ENCODE data around the gene NRROS.

NRROS gene

DNA sequence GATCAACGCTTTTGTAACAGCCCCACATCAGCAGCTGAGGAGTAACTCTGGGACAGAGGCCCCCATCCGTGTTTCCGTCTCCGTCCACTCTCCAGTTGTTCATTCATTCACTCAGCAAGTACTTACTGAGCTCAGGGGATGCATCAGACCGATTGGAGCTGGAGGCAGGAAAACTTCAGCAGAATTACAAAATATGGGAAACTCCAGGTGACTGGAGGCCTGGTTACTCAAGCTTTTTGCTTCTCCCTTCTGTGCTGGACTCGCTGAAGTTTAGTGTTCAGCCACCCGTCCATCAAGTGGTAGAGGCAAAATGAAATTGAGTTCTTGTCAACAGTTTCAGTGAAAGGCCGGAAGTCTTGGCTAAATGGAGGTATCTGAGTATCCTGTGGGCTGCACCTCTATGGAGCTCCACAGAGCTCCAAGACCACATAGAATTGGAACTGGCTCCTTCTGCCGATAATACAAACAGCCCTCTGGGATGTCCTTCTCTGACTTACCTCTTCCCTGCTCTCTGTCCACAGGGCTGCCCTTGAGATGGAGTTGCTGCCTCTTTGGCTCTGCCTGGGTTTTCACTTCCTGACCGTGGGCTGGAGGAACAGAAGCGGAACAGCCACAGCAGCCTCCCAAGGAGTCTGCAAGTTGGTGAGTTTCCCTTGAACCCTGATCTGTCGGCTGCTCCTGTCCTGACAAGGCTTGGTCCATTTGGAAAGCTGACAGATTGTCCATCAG is 14.7 kb downstream of the NRROS start:
- peaks cover under 1% of the 10 kb centered on the region for H3K4me1 ChIP-seq (ENCODE audit: control insufficient read depth, insufficient read depth, low read length)
- H3K9me3 ChIP-seq (ENCODE audit: control insufficient read depth, insufficient read depth, low read length) = no peaks in the 10 kb centered on the region
- H3K9ac ChIP-seq (ENCODE audit: low read depth, low read length) = no peak overlapping the region
- H3K36me3 ChIP-seq (ENCODE audit: control insufficient read depth, insufficient read depth, low read length) = no peaks in the 10 kb centered on the region
- H3K27me3 ChIP-seq (ENCODE audit: control insufficient read depth, insufficient read depth, low read length) = no peaks in the 10 kb centered on the region
- no peak overlapping the region for H3K4me3 ChIP-seq (ENCODE audit: low read depth, low read length)

DNA sequence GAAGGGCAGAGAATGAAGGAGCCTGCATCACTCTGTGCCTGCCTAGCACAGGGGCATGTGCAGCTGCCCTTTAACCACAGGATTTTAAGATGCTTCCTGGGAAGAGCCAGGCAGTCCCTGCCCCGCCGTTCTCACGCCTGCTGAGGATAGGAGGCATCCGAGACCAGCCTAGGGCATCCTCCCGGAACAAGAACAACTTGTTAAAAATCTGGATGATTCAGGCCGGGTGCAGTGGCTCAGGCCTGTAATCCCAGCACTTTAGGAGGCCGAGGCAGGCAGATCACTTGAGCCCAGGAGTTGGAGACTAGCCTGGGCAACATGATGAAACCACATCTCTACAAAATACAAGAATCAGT is 15.2 kb downstream of the NRROS start:
- Histone ChIP-seq H3K9me3 (ENCODE audit: control insufficient read depth, insufficient read depth, low read length) (no peaks in the 10 kb centered on the region), H3K4me1 (ENCODE audit: control insufficient read depth, insufficient read depth, low read length) (no peaks in the 10 kb centered on the region), H3K4me3 (ENCODE audit: low read depth, low read length) (no peak overlapping the region), H3K9ac (ENCODE audit: low read depth, low read length) (no peak overlapping the region), H3K36me3 (ENCODE audit: control insufficient read depth, insufficient read depth, low read length) (no peaks in the 10 kb centered on the region), H3K27me3 (ENCODE audit: control insufficient read depth, insufficient read depth, low read length) (no peaks in the 10 kb centered on the region)

DNA sequence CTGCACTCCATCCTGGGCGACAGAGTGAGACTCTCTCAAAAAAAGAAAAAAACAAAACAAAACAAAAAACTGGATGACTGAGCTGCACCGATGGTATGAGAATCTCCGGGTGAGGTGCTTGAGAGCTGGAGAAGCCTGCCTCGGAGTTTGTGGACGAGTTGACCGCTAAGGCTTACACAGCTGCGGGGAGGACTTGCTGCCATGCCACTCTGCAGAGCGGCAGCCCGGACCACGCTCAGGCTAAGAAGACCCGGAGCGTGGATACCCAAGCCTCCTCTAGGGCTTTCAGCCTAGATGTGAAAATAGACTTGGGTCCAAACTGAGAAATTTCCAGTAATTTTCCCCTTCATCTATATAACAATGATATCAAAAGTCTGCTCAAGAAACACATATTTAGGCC is 16.0 kb downstream of the NRROS start:
- Histone ChIP-seq H3K9ac (ENCODE audit: low read depth, low read length) (no peak overlapping the region), H3K27me3 (ENCODE audit: control insufficient read depth, insufficient read depth, low read length) (no peaks in the 10 kb centered on the region), H3K4me3 (ENCODE audit: low read depth, low read length) (no peak overlapping the region), H3K36me3 (ENCODE audit: control insufficient read depth, insufficient read depth, low read length) (peaks cover 2% of the 10 kb centered on the region), H3K4me1 (ENCODE audit: control insufficient read depth, insufficient read depth, low read length) (no peaks in the 10 kb centered on the region), H3K9me3 (ENCODE audit: control insufficient read depth, insufficient read depth, low read length) (no peaks in the 10 kb centered on the region)

DNA sequence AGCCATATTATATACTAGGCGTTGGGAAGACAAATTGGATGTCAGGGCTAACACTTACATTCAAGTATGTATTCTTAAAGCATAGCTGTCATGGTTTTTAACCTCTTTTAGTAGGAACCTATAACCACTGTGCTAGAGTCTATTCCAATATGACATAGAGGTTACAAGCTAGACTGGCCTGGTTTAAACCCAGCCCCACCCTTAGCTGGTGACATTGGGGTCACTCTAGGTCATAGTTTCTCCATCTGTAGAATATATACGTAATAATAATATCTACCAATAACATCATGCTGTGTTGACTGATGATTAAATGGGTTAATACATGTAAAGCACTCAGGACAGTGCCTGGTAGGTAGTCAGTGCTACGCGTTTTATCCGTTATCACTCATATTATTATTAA is 16.7 kb downstream of the NRROS start:
- peaks cover 4% of the 10 kb centered on the region for H3K36me3 ChIP-seq (ENCODE audit: control insufficient read depth, insufficient read depth, low read length)

DNA sequence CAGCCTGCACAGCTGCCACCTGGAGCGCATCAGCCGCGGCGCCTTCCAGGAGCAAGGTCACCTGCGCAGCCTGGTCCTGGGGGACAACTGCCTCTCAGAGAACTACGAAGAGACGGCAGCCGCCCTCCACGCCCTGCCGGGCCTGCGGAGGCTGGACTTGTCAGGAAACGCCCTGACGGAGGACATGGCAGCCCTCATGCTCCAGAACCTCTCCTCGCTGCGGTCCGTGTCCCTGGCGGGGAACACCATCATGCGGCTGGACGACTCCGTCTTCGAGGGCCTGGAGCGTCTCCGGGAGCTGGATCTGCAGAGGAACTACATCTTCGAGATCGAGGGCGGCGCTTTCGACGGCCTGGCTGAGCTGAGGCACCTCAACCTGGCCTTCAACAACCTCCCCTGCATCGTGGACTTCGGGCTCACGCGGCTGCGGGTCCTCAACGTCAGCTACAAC is 20.4 kb downstream of the NRROS start:
- no peaks in the 10 kb centered on the region for H3K9me3 ChIP-seq (ENCODE audit: control insufficient read depth, insufficient read depth, low read length)
- no peak overlapping the region for H3K9ac ChIP-seq (ENCODE audit: low read depth, low read length)
- H3K36me3 ChIP-seq (ENCODE audit: control insufficient read depth, insufficient read depth, low read length) = peaks cover 8% of the 10 kb centered on the region
- no peak overlapping the region for H3K4me3 ChIP-seq (ENCODE audit: low read depth, low read length)
- H3K4me1 ChIP-seq (ENCODE audit: control insufficient read depth, insufficient read depth, low read length) = peaks cover 4% of the 10 kb centered on the region
- H3K27me3 ChIP-seq (ENCODE audit: control insufficient read depth, insufficient read depth, low read length) = no peaks in the 10 kb centered on the region

More for the DNA sequence above, 16.7 kb downstream of the NRROS start:
- no peaks in the 10 kb centered on the region for H3K4me1 ChIP-seq (ENCODE audit: control insufficient read depth, insufficient read depth, low read length)
- no peaks in the 10 kb centered on the region for H3K9me3 ChIP-seq (ENCODE audit: control insufficient read depth, insufficient read depth, low read length)
- no peak overlapping the region for H3K4me3 ChIP-seq (ENCODE audit: low read depth, low read length)
- H3K9ac ChIP-seq (ENCODE audit: low read depth, low read length) = no peak overlapping the region
- H3K27me3 ChIP-seq (ENCODE audit: control insufficient read depth, insufficient read depth, low read length) = no peaks in the 10 kb centered on the region

DNA sequence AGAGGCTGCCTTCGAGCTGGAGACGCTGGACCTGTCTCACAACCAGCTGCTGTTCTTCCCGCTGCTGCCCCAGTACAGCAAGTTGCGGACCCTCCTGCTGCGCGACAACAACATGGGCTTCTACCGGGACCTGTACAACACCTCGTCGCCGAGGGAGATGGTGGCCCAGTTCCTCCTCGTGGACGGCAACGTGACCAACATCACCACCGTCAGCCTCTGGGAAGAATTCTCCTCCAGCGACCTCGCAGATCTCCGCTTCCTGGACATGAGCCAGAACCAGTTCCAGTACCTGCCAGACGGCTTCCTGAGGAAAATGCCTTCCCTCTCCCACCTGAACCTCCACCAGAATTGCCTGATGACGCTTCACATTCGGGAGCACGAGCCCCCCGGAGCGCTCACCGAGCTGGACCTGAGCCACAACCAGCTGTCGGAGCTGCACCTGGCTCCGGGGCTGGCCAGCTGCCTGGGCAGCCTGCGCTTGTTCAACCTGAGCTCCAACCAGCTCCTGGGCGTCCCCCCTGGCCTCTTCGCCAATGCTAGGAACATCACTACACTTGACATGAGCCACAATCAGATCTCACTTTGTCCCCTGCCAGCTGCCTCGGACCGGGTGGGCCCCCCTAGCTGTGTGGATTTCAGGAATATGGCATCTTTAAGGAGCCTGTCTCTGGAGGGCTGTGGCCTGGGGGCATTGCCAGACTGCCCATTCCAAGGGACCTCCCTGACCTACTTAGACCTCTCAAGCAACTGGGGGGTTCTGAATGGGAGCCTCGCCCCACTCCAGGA is 21.1 kb downstream of the NRROS start:
- Histone ChIP-seq H3K4me1 (ENCODE audit: control insufficient read depth, insufficient read depth, low read length) (peaks cover 4% of the 10 kb centered on the region), H3K27me3 (ENCODE audit: control insufficient read depth, insufficient read depth, low read length) (no peaks in the 10 kb centered on the region), H3K4me3 (ENCODE audit: low read depth, low read length) (no peak overlapping the region), H3K9ac (ENCODE audit: low read depth, low read length) (no peak overlapping the region), H3K36me3 (ENCODE audit: control insufficient read depth, insufficient read depth, low read length) (peaks cover 8% of the 10 kb centered on the region), H3K9me3 (ENCODE audit: control insufficient read depth, insufficient read depth, low read length) (no peaks in the 10 kb centered on the region)

DNA sequence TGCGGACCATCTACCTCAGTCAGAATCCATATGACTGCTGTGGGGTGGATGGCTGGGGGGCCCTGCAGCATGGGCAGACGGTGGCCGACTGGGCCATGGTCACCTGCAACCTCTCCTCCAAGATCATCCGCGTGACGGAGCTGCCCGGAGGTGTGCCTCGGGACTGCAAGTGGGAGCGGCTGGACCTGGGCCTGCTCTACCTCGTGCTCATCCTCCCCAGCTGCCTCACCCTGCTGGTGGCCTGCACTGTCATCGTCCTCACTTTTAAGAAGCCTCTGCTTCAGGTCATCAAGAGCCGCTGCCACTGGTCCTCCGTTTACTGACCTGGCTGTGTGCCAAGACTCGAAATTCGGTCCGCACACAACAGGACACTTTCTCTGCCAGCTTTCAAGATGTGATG is 21.9 kb downstream of the NRROS start:
- Histone ChIP-seq H3K4me1 (ENCODE audit: control insufficient read depth, insufficient read depth, low read length) (peaks cover 10% of the 10 kb centered on the region), H3K36me3 (ENCODE audit: control insufficient read depth, insufficient read depth, low read length) (peaks cover 8% of the 10 kb centered on the region), H3K9ac (ENCODE audit: low read depth, low read length) (no peak overlapping the region), H3K4me3 (ENCODE audit: low read depth, low read length) (no peak overlapping the region), H3K27me3 (ENCODE audit: control insufficient read depth, insufficient read depth, low read length) (no peaks in the 10 kb centered on the region), H3K9me3 (ENCODE audit: control insufficient read depth, insufficient read depth, low read length) (no peaks in the 10 kb centered on the region)

DNA sequence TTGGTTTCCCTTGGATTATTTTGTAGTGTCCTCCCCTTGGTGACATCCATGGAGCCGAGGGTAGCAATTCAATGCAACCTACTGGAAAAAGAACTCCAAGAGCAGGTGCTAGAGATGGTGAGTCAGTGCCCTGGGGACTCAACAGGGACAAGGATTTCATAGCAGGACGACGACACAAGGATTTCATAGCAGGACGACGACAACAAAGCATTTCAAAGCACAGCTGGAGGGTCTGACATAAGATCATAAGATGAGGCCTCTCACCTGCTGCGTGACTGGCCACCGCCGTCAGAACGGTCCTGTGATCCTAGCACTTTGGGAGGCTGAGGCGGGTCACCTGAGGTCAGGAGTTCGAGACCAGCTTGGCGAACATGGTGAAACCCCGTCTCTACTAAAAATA is 22.5 kb downstream of the NRROS start:
- no peaks in the 10 kb centered on the region for H3K9me3 ChIP-seq (ENCODE audit: control insufficient read depth, insufficient read depth, low read length)
- H3K27me3 ChIP-seq (ENCODE audit: control insufficient read depth, insufficient read depth, low read length) = no peaks in the 10 kb centered on the region
- peaks cover 10% of the 10 kb centered on the region for H3K4me1 ChIP-seq (ENCODE audit: control insufficient read depth, insufficient read depth, low read length)
- H3K36me3 ChIP-seq (ENCODE audit: control insufficient read depth, insufficient read depth, low read length) = peaks cover 8% of the 10 kb centered on the region
- H3K4me3 ChIP-seq (ENCODE audit: low read depth, low read length) = no peak overlapping the region
- no peak overlapping the region for H3K9ac ChIP-seq (ENCODE audit: low read depth, low read length)

DNA sequence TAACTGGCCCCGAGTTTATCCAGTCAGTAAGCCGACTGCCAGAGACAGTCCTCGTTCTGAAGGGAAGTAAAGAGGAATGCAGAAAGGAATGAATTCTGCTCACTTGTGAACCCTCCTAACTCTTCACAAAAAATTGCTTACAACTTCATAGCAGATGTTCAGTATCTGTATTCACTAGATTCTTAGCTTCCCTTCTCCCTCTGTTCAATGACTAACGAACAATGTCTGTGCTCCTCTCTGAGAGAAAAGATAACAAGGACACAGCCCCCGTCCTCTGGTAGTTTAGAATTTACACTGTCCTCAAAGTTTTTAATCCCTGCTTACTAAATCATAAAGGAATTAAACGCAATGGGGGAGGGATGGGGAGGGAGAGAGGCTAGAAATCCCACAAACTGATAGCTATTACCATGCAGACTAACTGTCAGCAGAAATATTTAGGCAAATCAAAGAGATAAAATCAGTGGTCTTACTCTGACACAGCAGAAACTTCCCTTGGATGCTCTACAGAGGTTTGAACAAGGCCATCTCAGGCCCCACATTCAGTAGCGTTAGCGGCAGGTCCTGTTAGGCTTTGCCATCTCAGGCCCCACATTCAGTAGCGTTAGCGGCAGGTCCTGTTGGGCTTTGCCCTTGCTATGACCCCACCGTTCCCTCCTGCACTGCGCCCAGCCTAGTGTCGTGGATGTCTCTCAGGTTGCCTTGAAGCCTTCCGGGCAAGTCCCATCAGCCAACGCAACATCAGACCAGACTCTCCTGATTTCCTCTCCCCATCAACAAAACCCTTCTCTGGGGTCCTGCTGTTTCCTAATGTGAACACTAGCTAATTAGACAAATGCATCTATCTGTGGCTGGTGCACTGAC is 23.4 kb downstream of the NRROS start:
- H3K9me3 ChIP-seq (ENCODE audit: control insufficient read depth, insufficient read depth, low read length) = no peaks in the 10 kb centered on the region
- H3K4me1 ChIP-seq (ENCODE audit: control insufficient read depth, insufficient read depth, low read length) = peaks cover 10% of the 10 kb centered on the region
- no peak overlapping the region for H3K4me3 ChIP-seq (ENCODE audit: low read depth, low read length)
- peaks cover 8% of the 10 kb centered on the region for H3K36me3 ChIP-seq (ENCODE audit: control insufficient read depth, insufficient read depth, low read length)
- H3K27me3 ChIP-seq (ENCODE audit: control insufficient read depth, insufficient read depth, low read length) = no peaks in the 10 kb centered on the region
- no peak overlapping the region for H3K9ac ChIP-seq (ENCODE audit: low read depth, low read length)

DNA sequence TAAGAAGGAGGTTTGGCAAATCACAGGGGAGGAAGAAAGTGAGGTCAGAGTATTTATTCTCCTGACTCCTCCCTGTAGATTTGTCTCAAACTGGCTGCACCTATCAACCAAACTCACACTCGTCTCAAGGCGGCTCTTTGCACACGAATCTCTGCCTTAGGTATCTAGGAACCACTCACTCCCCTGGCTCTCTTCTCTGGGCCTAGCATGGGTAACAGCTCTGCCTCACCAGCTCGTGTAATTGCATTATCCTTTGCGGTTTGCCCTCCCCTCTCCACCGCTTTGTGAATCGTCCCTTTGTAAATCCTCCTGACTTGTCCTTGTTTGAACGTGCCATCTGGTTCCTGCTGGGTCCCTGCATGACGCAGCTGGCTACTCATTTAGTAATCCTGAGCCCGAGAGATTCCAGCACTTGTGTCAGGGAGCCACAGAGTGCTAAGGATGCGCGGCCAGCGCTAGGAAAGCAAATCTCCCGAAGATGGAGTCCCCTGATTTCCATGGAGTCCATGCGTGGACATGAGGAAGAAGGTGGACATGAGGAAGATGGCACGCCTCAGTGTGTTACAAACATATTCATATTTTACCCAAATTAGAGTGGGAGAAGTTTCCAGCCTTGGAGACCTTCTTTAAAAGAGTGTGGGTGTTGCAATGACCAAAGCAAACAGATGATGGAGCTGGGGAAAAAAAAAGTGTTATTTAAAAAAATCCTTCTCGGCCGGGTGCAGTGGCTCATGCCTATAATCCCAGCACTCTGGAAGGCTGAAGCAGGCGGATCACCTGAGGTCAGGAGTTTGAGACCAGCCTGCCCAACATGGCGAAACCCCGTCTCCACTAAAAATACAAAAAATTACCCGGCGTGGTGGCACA is 26.7 kb downstream of the NRROS start:
- H3K9me3 ChIP-seq (ENCODE audit: control insufficient read depth, insufficient read depth, low read length) = no peaks in the 10 kb centered on the region
- no peak overlapping the region for H3K9ac ChIP-seq (ENCODE audit: low read depth, low read length)
- H3K4me3 ChIP-seq (ENCODE audit: low read depth, low read length) = no peak overlapping the region
- H3K4me1 ChIP-seq (ENCODE audit: control insufficient read depth, insufficient read depth, low read length) = peaks cover 10% of the 10 kb centered on the region
- H3K36me3 ChIP-seq (ENCODE audit: control insufficient read depth, insufficient read depth, low read length) = peaks cover 4% of the 10 kb centered on the region
- H3K27me3 ChIP-seq (ENCODE audit: control insufficient read depth, insufficient read depth, low read length) = no peaks in the 10 kb centered on the region

Data from iPS-15b (cell line).